C4-2B (cell line): Measurements from ENCODE around the gene CD207.
A peak's percentile ranks its signal among the peaks of the same experiment; 100 is the strongest.

Experiments used
- H3K27ac ChIP-seq: fragments of 450-650 bp; 2 replicates; pipeline ENCODE4 v1.5.1; 2017
- CTCF ChIP-seq: fragments of 450-650 bp; conservative IDR thresholded peaks from 2 replicates; pipeline ENCODE4 v1.5.1; 2017; ENCODE audit warnings: mild to moderate bottlenecking
- ZFX ChIP-seq: fragments of 450-650 bp; IDR thresholded peaks from 2 replicates; pipeline ENCODE4 v1.6.1; 2017

The CD207 gene

DNA sequence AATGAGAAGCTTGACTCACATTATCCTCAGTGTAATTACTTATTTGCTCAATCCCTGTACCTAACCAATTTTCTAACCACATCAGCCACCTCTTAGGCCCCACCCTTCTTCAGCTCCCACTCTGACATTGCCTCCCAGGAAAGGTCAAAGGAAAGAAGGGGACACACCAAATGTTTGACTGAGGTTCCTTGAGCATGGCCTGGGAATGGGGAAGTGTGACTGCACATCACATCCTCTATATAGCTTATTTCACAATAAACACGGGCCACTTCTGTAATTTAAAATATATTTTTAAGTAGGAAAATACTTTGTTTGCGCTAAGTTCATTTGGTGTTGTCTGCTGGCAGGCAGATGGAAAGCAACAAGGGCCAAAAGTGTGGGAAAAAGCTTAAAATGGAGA is 42.2 kb downstream of the CD207 start:
- no peak overlapping the region for H3K27ac ChIP-seq
- no peak for TF ChIP-seq CTCF

- no peak within 1 kb of the TSS for H3K27ac ChIP-seq
- TF ChIP-seq CTCF, result no peak
- TF ChIP-seq ZFX, result no peak
Measured at GRCh38 chr2:70790136-70790828, 45.3 kb downstream of the CD207 start, which contains the start of gene FIGLA. Gene FIGLA (minus strand): TSS chr2:70790643. CDS start chr2:70790638, 5 bp downstream.

DNA sequence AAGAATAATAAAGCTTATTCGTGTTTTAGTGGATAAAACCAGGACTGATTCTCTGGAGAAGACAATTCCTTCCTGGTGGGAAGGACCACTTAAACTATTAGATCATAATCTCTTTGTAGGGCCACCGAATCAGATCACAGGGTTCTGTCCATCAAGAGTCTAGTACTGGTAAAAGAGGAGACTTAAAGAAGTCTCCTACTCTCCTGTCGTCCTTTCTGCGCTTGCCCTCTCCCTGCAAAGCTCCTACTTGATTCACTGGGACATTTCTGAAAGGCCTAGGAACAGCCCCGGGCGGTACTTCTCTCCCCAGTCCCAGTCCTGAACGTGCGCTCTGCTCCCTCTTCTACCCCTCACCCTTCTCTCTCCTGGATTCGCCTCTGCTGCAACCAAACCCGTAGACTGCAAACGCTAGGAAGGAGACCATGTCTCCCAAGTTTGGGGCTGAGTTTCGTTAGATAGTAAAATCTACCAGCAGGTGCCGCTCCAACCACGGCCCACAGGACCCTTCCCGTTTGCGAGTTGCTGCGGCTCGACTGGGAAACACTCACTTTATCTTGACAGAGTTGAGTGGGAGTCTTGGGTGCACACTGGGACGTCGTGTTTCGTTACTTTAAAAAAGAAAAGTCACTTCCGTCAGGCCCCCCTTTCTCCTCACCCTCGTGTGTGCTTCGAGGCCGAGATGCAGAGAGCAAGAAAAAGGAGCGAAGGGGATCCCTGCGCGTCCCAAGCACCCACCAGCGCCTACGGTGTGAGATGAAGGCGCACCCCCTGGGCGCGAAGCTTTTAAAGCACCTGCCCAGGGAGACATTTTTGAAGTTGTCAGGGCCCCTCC is 46.1 kb downstream of the CD207 start:
- no peak overlapping the region for H3K27ac ChIP-seq
- TF ChIP-seq CTCF (peak; percentile 68), ZFX (no peak)

DNA sequence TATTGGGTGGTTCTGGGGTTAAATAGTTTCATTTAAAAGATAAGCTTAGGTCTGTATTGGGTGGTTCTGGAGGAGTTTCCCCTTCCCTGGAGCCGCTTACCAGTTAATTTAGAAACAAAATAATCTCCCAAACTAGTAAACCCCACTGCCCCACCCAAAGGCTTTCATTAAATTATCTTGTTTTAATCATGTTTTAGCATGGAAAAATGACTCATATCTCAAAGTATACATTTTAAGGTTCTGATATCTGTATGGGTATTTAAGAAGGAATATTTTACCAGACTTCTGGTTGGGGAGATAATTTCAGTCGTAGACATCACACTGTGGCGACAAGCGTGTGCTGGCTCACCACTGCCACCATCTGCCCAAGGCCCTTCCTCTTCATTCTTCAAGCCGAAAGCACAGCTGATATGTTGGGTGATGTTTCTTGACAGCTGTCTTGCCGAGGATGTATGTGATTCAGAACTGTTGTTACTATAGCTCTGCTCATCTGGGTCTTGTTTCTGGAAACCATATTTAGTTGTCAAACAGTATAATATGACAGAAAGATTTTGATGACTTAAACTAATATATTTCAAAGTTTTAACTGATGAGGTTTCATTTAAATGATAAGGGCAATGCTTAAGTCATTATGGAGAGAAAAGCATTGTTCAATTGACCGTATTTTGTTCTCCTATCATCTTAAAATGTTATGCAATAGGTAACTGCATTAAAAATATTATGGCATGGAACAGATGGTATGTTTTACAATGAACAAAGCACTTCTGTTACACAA is 50.3 kb downstream of the CD207 start:
- TF ChIP-seq ZFX (no peak), CTCF (peak; percentile 48)

DNA sequence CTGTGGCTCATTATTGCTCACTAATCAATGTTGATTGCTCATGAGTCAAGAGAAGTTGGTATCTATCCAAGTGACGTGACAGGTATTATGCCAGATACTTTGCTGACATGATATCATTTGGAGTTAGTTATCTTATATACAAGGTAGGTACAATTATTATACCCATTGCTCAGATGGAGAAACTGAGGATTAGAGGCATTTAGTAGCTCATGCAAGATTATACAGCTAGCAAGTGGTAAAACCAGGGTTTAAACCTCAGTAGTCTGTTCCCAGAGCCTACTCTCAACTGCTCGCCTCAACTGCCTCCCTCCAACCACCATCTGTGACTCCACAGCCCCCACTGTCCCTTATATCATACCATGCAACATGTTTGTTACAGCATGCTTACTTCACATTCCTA is 51.3 kb downstream of the CD207 start:
- TF ChIP-seq ZFX (no peak), CTCF (no peak)
- no peak overlapping the region for H3K27ac ChIP-seq

More for the DNA sequence above, 50.3 kb downstream of the CD207 start:
- H3K27ac ChIP-seq, result no peak overlapping the region
